PFSK-1 (cell line): ENCODE results near the gene TRIM29.

Experiments used
- SIN3A ChIP-seq: IDR thresholded peaks from 2 replicates; pipeline ENCODE4 v1.6.1; 2012; ENCODE audit warnings: mild to moderate bottlenecking, low read length, moderate library complexity, borderline replicate concordance; ENCODE audit not compliant: insufficient read depth
- TAF1 ChIP-seq: IDR thresholded peaks from 2 replicates; pipeline ENCODE4 v1.6.1; 2012; ENCODE audit warnings: low read length, control low read depth, borderline replicate concordance; ENCODE audit not compliant: insufficient read depth

DNA sequence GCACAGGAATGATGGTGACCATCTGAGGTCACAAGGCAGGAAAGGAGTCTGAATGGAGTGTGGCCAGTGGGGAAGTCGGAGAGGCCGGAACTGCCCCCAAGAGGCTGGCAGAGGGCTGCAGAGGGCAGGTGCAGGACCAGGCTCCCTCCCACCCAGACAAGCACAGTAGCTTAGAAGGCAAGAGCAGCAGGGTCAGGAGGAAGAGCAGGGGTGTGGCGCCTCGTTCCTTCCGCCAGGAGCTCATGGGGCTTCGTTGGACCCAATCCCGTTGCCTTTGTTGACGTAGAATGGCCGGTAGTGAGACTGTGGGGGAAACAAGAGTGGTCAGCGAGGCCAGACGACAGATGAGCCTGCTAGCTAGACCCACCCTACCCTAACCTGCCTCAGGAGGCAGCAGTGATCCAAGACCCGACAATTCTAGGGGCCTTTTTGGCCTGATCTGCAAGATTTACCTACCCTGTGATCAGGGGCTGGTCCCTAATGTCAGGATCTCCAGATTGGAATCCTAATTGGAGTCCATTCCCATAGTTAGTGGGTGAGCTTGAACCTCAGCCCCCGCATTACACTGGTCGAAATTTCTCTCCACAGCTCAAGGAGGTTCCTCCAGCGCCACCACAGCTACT, 25.6 kb downstream of the TRIM29 start:
- TF ChIP-seq TAF1 = no peak
- no peak for TF ChIP-seq SIN3A
